T-helper 17 cell (primary cell): ENCODE results near the gene SLC16A6. TPM values are rescaled to one million over a fixed set of nuclear protein-coding genes. Genes with fewer than 3 reads are reported as not detected.
"Not testable (repeated sequence)": the region's sequence is repeated elsewhere in the genome, so short reads cannot be mapped to it uniquely, and the experiment has no call there.

Experiments
- ATAC-seq: fragments of 150-1000 bp; cut with Tn5 transposase; 2 replicates; pipeline ENCODE4 v1.10.0; 2021; ENCODE audit warnings: mild to moderate bottlenecking, moderate library complexity
- DNase-seq, 3 donors: peaks; one replicate each; pipeline versions ENCODE4 v3.0.0 to v3.0.0-alpha.2; 2020 to 2021
- H3K9me3 ChIP-seq: one replicate; pipeline ENCODE4 v1.7.0; 2013; ENCODE audit warnings: low read length, mild to moderate bottlenecking; ENCODE audit not compliant: control insufficient read depth, poor library complexity, severe bottlenecking
- H3K27ac Mint-ChIP-seq: one replicate; pipeline ENCODE4 v1.8.0; 2022; ENCODE audit warnings: mild to moderate bottlenecking, moderate library complexity, mixed read lengths
- H3K27me3 Mint-ChIP-seq: one replicate; pipeline ENCODE4 v1.8.0; 2022; ENCODE audit warnings: mixed read lengths
- H3K36me3 Mint-ChIP-seq: one replicate; pipeline ENCODE4 v1.8.0; 2022; ENCODE audit warnings: low read depth, mixed read lengths
- H3K4me1 Mint-ChIP-seq: one replicate; pipeline ENCODE4 v1.8.0; 2022; ENCODE audit warnings: mild to moderate bottlenecking, mixed read lengths
- H3K4me3 Mint-ChIP-seq: one replicate; pipeline ENCODE4 v1.8.0; 2022; ENCODE audit warnings: mild to moderate bottlenecking, moderate library complexity, mixed read lengths
- total RNA-seq, 4 donors: library from RNA in 2 of 4; stranded (reverse) in 2 of 4; gene quantifications; one replicate each; pipeline ENCODE4 v1.2.3 and lab custom pipeline; 2022 to 2026

The SLC16A6 gene
- total RNA-seq, 2 donors from 2014 or later = 6.4 to 9.8 TPM

DNA sequence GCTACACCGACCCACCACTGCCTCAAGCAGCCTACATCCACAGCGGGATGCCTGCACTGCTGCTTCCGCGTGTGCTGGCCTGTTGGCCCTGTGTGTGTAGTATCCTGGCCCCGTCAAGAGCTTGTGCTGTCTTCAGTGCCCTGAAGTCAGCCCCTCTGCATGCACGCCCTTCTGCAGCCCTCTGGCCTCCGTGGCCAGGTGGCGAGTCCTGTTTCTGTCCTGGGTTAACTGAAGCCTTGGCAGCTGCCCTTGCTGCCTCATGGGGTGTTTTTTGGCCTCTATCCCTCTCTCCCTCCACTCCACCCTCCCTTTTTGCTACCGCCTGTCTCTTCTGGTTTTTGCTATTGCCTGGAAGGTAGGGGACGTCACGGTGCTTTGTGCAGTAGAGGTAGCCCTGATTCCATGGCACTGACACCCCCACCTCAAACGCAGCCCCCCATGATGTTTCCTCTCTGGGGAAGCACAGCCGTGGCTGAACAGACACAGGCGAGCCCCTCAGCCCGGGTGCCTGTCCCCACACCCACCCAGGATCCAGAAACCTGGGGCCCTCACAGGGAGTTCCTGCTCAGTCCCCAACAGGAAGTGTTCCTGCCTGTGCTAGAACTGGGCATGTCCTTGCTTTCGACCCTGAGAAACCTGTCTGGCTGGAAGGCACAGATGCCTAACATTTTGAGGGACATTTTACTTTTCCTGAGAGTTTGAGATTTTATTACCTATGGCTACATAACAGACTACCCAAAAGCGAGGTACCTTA, 61.9 kb downstream of the SLC16A6 start:
- H3K4me3 Mint-ChIP-seq = peak overlapping the region; percentile 41
- H3K27me3 Mint-ChIP-seq = no peaks in the 10 kb centered on the region
- ATAC-seq (no peak), DNase-seq (no peak)
- no peaks in the 10 kb centered on the region for H3K9me3 ChIP-seq
- peak overlapping the region; percentile 89 for H3K27ac Mint-ChIP-seq
- peaks cover 6% of the 10 kb centered on the region for H3K36me3 Mint-ChIP-seq
- H3K4me1 Mint-ChIP-seq = peaks cover 15% of the 10 kb centered on the region

DNA sequence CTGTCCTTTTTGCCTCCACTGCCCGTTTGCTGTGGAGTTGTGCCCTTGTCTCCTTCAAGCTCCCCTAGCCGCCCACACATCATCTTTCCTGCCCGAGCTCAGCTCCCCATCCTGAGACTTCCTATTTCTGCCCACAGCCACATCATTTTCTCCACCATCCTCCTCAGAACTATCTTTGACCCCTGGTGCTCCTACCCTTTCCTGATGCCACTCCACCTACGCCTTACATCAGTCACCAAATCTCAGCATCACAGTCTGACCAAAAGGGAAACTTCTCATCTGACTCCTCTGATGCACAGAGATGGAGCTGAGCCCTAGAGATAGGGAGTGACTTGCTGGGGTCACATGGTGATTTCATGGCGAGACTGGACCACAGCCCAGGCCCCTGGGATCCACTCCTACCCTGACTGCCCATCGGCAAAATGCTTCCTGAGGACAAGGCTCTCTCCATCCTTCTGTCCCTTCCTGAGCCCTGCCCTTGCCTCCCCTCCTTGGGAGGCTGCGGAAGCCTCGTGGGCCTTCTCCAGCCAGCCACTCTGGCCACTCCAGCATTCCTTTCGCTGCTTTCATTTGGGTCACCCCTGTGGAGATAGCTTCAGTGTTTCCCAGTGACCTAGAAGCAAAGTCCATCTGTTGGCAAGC, 62.8 kb downstream of the SLC16A6 start:
- DNase-seq, H3K27me3 Mint-ChIP-seq, H3K9me3 ChIP-seq, ATAC-seq, H3K36me3 Mint-ChIP-seq, H3K4me3 Mint-ChIP-seq: not testable (repeated sequence)
- Mint-ChIP-seq H3K4me1 (peaks cover 15% of the 10 kb centered on the region), H3K27ac (peak overlapping the region; percentile 89)

DNA sequence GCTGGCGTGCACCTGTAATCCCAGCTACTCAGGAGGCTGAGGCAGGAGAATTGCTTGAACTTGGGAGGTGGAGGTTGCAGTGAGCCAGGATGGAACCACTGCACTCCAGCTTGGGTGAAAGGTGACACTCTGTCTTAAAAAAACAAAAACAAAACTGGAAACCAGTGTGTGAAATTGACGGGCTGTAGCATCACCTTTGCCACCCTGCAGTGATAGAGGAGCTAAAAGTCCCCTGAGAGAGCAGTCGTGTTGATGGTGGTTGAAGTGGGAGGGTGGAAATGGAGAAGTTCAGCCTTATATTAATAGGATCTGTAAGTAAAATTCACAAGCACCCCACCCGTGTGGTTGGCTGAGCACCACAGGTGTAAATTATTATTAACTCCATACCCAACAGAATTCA, 65.9 kb downstream of the SLC16A6 start:
- DNase-seq, H3K4me3 Mint-ChIP-seq, H3K36me3 Mint-ChIP-seq, H3K27me3 Mint-ChIP-seq, H3K9me3 ChIP-seq: not testable (repeated sequence)
- peak; percentile 37 for ATAC-seq
- peaks cover 24% of the 10 kb centered on the region for H3K4me1 Mint-ChIP-seq
- peak overlapping the region; percentile 59 for H3K27ac Mint-ChIP-seq

DNA sequence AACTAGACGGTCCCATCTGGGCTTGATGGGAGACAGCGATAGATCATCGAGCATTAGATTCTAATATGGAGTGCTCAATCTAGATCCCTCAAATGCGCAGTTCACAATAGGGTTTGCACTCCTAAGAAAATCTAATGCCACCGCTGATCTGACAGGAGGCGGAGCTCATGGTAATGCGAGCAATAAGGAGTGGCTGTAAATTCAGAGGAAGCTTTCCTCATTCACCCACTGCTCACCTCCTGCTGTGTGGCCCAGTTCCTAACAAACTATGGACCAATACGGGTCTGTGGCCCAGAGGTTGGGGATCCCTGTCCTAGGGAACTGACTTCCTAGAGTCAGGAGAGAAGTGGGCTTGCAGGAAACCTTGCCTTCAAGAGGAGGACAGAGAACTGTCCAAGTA, 68.3 kb downstream of the SLC16A6 start:
- DNase-seq (no peak), ATAC-seq (no peak)
- Mint-ChIP-seq H3K36me3 (peaks cover 4% of the 10 kb centered on the region), H3K4me3 (no peak overlapping the region), H3K4me1 (peaks cover 19% of the 10 kb centered on the region), H3K27ac (no peak overlapping the region), H3K27me3 (no peaks in the 10 kb centered on the region)
- H3K9me3 ChIP-seq = no peaks in the 10 kb centered on the region

DNA sequence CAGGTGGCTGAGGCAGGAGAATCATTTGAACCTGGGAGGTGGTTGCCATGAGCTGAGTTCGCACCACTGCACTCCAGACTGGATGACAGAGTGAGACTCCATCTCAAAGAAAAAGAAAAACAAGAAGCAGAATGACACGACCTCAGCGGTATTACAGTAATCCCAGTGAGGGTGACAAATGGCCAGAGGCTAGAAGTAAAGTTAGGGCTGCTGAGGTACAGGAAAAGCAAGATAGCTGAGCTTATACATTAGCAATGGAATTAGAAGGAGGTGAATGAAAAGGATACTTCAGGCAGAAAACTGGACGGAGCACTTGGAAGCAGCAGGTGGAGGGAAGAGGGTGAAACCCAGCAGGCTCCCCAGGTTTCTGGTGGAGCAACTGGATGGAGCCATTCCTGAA, 69.1 kb downstream of the SLC16A6 start:
- peaks cover 17% of the 10 kb centered on the region for H3K4me1 Mint-ChIP-seq
- ATAC-seq (no peak), DNase-seq (no peak)
- H3K27ac Mint-ChIP-seq = peak overlapping the region; percentile 72
- H3K27me3 Mint-ChIP-seq = no peaks in the 10 kb centered on the region
- H3K9me3 ChIP-seq = no peaks in the 10 kb centered on the region
- H3K36me3 Mint-ChIP-seq = peaks cover 4% of the 10 kb centered on the region
- no peak overlapping the region for H3K4me3 Mint-ChIP-seq

DNA sequence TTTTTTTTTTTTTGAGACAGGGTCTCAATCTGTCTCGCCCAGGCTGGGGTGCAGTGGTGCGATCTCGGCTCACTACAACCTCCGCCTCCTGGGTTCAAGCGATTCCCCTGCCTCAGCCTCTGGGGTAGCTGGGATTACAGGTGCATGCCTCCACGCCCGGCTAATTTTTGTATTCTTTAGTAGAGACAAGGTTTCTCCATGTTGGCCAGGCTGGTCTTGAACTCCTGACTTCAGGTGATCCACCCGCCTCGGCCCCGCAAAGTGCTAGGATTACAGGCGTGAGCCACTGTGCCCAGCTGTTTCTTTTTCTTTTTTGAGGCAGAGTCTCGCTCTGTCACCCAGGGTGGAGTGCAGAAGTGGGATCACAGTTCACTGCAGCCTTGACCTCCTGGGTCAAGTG, 70.1 kb downstream of the SLC16A6 start:
- H3K27me3 Mint-ChIP-seq, ATAC-seq, H3K4me3 Mint-ChIP-seq, DNase-seq, H3K9me3 ChIP-seq, H3K36me3 Mint-ChIP-seq, H3K27ac Mint-ChIP-seq: not testable (repeated sequence)
- H3K4me1 Mint-ChIP-seq = peaks cover 20% of the 10 kb centered on the region

DNA sequence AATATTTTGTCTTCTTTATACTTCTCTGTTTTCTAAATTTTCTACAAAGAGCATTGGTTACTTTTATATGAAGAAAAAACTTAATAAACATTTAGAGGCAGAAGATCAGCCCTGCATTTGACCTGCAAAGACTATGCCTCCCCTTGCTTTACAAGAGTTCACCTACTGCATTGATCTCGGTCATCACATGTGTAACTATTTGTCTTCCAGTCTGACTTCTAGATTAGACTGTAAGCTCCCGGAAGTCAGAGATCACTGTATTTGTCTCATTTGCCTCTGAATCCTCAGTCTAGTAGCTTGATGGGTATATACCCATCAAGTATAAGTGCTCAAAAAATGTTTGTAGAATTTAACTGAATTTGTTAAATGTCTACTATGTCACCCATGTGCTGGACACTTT, 70.7 kb downstream of the SLC16A6 start:
- H3K36me3 Mint-ChIP-seq, H3K4me3 Mint-ChIP-seq, H3K27me3 Mint-ChIP-seq, DNase-seq, H3K9me3 ChIP-seq, ATAC-seq: not testable (repeated sequence)
- Mint-ChIP-seq H3K27ac (peak overlapping the region; percentile 39), H3K4me1 (peaks cover 20% of the 10 kb centered on the region)

DNA sequence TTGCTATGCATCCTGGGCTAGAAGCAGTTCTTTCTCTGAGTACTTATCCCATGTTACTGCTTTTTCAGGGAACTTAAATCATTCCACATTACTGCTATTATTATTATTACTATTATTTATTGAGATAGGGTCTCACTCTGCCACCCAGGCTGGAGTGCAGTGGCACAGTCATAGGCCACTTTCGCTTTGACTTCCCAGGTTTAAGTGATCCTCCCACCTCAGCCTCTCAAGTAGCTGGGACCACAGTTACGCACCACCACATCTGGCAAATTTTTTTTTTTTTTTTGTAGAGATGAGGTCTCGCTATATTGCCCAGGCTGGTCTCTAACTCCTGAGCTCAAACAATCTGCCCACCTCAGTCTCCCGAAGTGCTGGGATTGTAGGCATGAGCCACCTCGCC, 71.5 kb downstream of the SLC16A6 start:
- ATAC-seq, H3K9me3 ChIP-seq, H3K27me3 Mint-ChIP-seq, H3K36me3 Mint-ChIP-seq, DNase-seq, H3K4me3 Mint-ChIP-seq: not testable (repeated sequence)
- H3K27ac Mint-ChIP-seq = peak overlapping the region; percentile 85
- H3K4me1 Mint-ChIP-seq = peaks cover 20% of the 10 kb centered on the region

Other genes with a start within 250 kb of the SLC16A6 start
- gene AMZ2, start 43.1 kb downstream of the SLC16A6 start, total RNA-seq = 10 to 100 TPM; 57.7 to 58.5 TPM
- gene ARSG, start 368 bp upstream of the SLC16A6 start, total RNA-seq = 10 to 100 TPM; 17.2 to 22.4 TPM
- gene WIPI1, start 166.4 kb upstream of the SLC16A6 start, total RNA-seq = 10 to 100 TPM in 1 of 2 donors, 1 to 10 TPM in 1; 8.9 to 10.2 TPM
- 100 to 1,000 TPM; 133 to 146 TPM for gene PRKAR1A, start 221.3 kb upstream of the SLC16A6 start, total RNA-seq